Neural cell (in vitro differentiated cells): ENCODE results near the gene ERC2. TPM values are rescaled to one million over a fixed set of nuclear protein-coding genes. Genes with fewer than 3 reads are reported as not detected.

ENCODE experiments used
- H2AFZ ChIP-seq: fragments of 200-600, 300-800 bp; sonication (generic), shearing (Covaris generic); 2 replicates; pipeline ENCODE4 v1.6.0; 2014; ENCODE audit warnings: low read depth, mild to moderate bottlenecking, antibody characterized with exemption, low read length, moderate library complexity
- H3F3A ChIP-seq: fragments of 200-600 bp; shearing (Covaris generic); 2 replicates; pipeline ENCODE4 v1.6.1; 2016; ENCODE audit warnings: mild to moderate bottlenecking, moderate library complexity, mixed read lengths, antibody characterized with exemption, low read length; ENCODE audit not compliant: insufficient read depth, poor library complexity, severe bottlenecking
- H3K27ac ChIP-seq: fragments of 200-600, 300-800 bp; sonication (generic), shearing (Covaris generic); 2 replicates; pipeline ENCODE4 v1.5.1; 2014; ENCODE audit warnings: mild to moderate bottlenecking, low read length, moderate library complexity
- H3K27me3 ChIP-seq: fragments of 300-800, 200-600 bp; sonication (generic), shearing (Covaris generic); 2 replicates; pipeline ENCODE4 v1.6.0; 2014; ENCODE audit warnings: mild to moderate bottlenecking, low read depth, low read length, moderate library complexity; ENCODE audit not compliant: insufficient read depth
- H3K36me3 ChIP-seq: fragments of 300-800, 200-600 bp; sonication (generic), shearing (Covaris generic); 2 replicates; pipeline ENCODE4 v1.5.1; 2014; ENCODE audit warnings: mild to moderate bottlenecking, antibody characterized with exemption, low read length, moderate library complexity; ENCODE audit not compliant: insufficient read depth
- H3K4me2 ChIP-seq: fragments of 300-800, 200-600 bp; sonication (generic), shearing (Covaris generic); 2 replicates; pipeline ENCODE4 v1.6.0; 2014; ENCODE audit warnings: mild to moderate bottlenecking, low read length
- H3K4me3 ChIP-seq: fragments of 300-800, 200-600 bp; sonication (generic), shearing (Covaris generic); 2 replicates; pipeline ENCODE4 v1.5.1; 2014; ENCODE audit warnings: mild to moderate bottlenecking, low read length, moderate library complexity
- H3K79me2 ChIP-seq: fragments of 200-600 bp; shearing (Covaris generic); replicated peaks from 2 replicates; pipeline ENCODE4 v1.6.0; 2014; ENCODE audit warnings: mild to moderate bottlenecking, low read length, moderate library complexity; ENCODE audit not compliant: insufficient read depth
- H3K9ac ChIP-seq: fragments of 300-800, 200-600 bp; sonication (generic), shearing (Covaris generic); 2 replicates; pipeline ENCODE4 v1.6.1; 2016; ENCODE audit warnings: mild to moderate bottlenecking, low read length, mixed read lengths
- H3K9me2 ChIP-seq: fragments of 200-600 bp; shearing (Covaris generic); 2 replicates; pipeline ENCODE4 v1.6.1; 2016; ENCODE audit warnings: mild to moderate bottlenecking, low read length, mixed read lengths; ENCODE audit not compliant: insufficient read depth
- H3K9me3 ChIP-seq: fragments of 200-600, 300-800 bp; sonication (generic), shearing (Covaris generic); 2 replicates; pipeline ENCODE4 v1.6.1; 2016; ENCODE audit warnings: mild to moderate bottlenecking, mixed run types, low read length, moderate library complexity, mixed read lengths
- H4K20me1 ChIP-seq: fragments of 200-600 bp; shearing (Covaris generic); 2 replicates; pipeline ENCODE4 v1.6.1; 2016; ENCODE audit warnings: mild to moderate bottlenecking, mixed run types; ENCODE audit not compliant: insufficient read depth
- EP300 ChIP-seq: fragments of 450-650 bp; conservative IDR thresholded peaks from 2 replicates; pipeline ENCODE4 v1.6.1; 2014; ENCODE audit warnings: antibody characterized with exemption, mild to moderate bottlenecking, moderate library complexity; ENCODE audit not compliant: poor library complexity, severe bottlenecking
- EZH2 ChIP-seq: fragments of 200-600, 300-800 bp; shearing (Covaris generic), sonication (generic); IDR thresholded peaks from 2 replicates; pipeline ENCODE4 v1.6.1; 2014; ENCODE audit warnings: antibody characterized with exemption, low read length, borderline replicate concordance, mild to moderate bottlenecking; ENCODE audit not compliant: insufficient read depth, poor library complexity, severe bottlenecking
- MXI1 ChIP-seq: fragments of 450-650 bp; conservative IDR thresholded peaks from 2 replicates; pipeline ENCODE4 v1.6.1; 2014; ENCODE audit warnings: antibody characterized with exemption, mild to moderate bottlenecking; ENCODE audit not compliant: poor library complexity, severe bottlenecking
- POLR2AphosphoS5 ChIP-seq: IDR thresholded peaks from 2 replicates; pipeline ENCODE4 v1.6.1; 2012
- RAD21 ChIP-seq: fragments of 450-650 bp; conservative IDR thresholded peaks from 2 replicates; pipeline ENCODE4 v1.6.1; 2014; ENCODE audit warnings: antibody characterized with exemption, mild to moderate bottlenecking, moderate library complexity
- SMC3 ChIP-seq: fragments of 450-650 bp; conservative IDR thresholded peaks from 2 replicates; pipeline ENCODE4 v1.6.1; 2014; ENCODE audit warnings: antibody characterized with exemption, mild to moderate bottlenecking, moderate library complexity; ENCODE audit not compliant: poor library complexity
- TAF1 ChIP-seq: IDR thresholded peaks from 2 replicates; pipeline ENCODE4 v1.6.1; 2012; ENCODE audit warnings: low read depth
- polyA plus RNA-seq: library from polyadenylated mRNA; depleted of rRNA; stranded (reverse); fragments of >200 nt; gene quantifications from 2 replicates; pipeline ENCODE4 v1.2.3, GENCODE V29; 2014
- TF ChIP-seq, protein P1 (sequence below): fragments of 450-650 bp; IDR thresholded peaks from 2 replicates; pipeline ENCODE4 v1.5.1; 2014; ENCODE audit warnings: antibody characterized with exemption, mild to moderate bottlenecking, moderate library complexity; ENCODE audit not compliant: poor library complexity, severe bottlenecking
- TF ChIP-seq, protein P2 (sequence below): IDR thresholded peaks from 2 replicates; pipeline ENCODE4 v1.6.1; 2012; ENCODE audit warnings: borderline replicate concordance

Gene ERC2
- polyA plus RNA-seq, 1 donor from 2014 or later, result 60.4 TPM

DNA sequence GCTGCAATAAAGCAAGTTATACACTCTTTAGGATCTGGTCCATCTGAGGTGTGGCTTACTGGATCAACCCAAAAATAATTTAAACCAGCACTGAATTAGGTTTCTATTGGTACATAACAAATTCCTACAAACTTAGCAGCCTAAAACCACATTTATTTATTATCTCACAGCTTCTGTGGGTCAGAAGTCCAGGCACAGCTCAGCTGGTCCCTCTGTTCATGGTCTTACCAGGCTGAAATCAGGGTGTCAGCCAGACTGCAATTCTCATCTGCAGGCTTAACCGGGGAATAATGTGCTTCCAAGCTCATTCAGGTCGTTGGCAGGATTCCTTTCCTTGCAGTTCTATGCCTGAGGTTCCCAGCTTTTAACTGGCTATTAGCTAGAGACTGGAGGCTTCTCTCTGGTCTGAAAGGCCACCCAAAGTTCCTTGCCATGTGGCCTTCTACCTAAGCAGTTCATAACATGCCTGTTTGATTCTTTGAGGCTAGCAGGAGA, 503.7 kb downstream of the ERC2 start:
- Histone ChIP-seq H3K27me3 (no peaks in the 10 kb centered on the region), H3F3A (no peaks in the 10 kb centered on the region), H2AFZ (no peak overlapping the region), H3K27ac (no peak overlapping the region), H3K79me2 (no peaks in the 10 kb centered on the region), H3K36me3 (no peaks in the 10 kb centered on the region), H3K9me2 (no peaks in the 10 kb centered on the region), H3K4me2 (no peak overlapping the region), H3K9ac (no peak overlapping the region), H4K20me1 (no peaks in the 10 kb centered on the region), H3K9me3 (no peaks in the 10 kb centered on the region), H3K4me3 (no peak overlapping the region)
- TF ChIP-seq RAD21 (no peak), MXI1 (no peak), SMC3 (no peak), EP300 (no peak)

DNA sequence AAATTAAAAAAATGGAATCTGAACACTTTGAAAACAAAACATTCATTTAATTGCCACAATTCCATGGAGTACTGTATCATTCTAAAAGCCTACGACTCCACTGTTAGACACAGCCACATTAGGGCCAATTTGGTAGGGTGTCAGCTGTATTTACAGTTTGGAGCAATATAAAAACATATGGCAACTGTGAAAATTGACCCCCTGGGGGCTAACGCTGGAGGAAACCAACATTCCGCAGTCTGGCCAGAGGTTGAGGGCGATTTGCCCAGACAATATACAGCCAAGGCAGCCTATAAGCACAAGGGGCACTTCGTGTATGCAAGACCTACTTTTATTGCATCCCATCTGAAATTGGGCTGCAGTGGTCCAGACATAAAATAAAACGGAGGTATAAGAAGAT, 504.7 kb downstream of the ERC2 start:
- Histone ChIP-seq H3K9ac (no peak overlapping the region), H3K4me2 (no peak overlapping the region)

More for the DNA sequence above, 504.7 kb downstream of the ERC2 start:
- no peaks in the 10 kb centered on the region for H3K79me2 ChIP-seq
- H3K36me3 ChIP-seq, result no peaks in the 10 kb centered on the region
- no peak overlapping the region for H3K27ac ChIP-seq
- H3K27me3 ChIP-seq, result no peaks in the 10 kb centered on the region
- TF ChIP-seq EZH2, result no peak
- TF ChIP-seq POLR2AphosphoS5, result no peak
- TF ChIP-seq EP300, result no peak
- TF ChIP-seq SMC3, result no peak
- no peak for TF ChIP-seq MXI1
- no peak for TF ChIP-seq TAF1
- TF ChIP-seq, protein P1, sequence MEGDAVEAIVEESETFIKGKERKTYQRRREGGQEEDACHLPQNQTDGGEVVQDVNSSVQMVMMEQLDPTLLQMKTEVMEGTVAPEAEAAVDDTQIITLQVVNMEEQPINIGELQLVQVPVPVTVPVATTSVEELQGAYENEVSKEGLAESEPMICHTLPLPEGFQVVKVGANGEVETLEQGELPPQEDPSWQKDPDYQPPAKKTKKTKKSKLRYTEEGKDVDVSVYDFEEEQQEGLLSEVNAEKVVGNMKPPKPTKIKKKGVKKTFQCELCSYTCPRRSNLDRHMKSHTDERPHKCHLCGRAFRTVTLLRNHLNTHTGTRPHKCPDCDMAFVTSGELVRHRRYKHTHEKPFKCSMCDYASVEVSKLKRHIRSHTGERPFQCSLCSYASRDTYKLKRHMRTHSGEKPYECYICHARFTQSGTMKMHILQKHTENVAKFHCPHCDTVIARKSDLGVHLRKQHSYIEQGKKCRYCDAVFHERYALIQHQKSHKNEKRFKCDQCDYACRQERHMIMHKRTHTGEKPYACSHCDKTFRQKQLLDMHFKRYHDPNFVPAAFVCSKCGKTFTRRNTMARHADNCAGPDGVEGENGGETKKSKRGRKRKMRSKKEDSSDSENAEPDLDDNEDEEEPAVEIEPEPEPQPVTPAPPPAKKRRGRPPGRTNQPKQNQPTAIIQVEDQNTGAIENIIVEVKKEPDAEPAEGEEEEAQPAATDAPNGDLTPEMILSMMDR, result no peak
- TF ChIP-seq RAD21, result no peak
- TF ChIP-seq, protein P2, sequence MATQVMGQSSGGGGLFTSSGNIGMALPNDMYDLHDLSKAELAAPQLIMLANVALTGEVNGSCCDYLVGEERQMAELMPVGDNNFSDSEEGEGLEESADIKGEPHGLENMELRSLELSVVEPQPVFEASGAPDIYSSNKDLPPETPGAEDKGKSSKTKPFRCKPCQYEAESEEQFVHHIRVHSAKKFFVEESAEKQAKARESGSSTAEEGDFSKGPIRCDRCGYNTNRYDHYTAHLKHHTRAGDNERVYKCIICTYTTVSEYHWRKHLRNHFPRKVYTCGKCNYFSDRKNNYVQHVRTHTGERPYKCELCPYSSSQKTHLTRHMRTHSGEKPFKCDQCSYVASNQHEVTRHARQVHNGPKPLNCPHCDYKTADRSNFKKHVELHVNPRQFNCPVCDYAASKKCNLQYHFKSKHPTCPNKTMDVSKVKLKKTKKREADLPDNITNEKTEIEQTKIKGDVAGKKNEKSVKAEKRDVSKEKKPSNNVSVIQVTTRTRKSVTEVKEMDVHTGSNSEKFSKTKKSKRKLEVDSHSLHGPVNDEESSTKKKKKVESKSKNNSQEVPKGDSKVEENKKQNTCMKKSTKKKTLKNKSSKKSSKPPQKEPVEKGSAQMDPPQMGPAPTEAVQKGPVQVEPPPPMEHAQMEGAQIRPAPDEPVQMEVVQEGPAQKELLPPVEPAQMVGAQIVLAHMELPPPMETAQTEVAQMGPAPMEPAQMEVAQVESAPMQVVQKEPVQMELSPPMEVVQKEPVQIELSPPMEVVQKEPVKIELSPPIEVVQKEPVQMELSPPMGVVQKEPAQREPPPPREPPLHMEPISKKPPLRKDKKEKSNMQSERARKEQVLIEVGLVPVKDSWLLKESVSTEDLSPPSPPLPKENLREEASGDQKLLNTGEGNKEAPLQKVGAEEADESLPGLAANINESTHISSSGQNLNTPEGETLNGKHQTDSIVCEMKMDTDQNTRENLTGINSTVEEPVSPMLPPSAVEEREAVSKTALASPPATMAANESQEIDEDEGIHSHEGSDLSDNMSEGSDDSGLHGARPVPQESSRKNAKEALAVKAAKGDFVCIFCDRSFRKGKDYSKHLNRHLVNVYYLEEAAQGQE, result no peak
- H3K9me2 ChIP-seq, result no peaks in the 10 kb centered on the region
- H2AFZ ChIP-seq, result no peak overlapping the region
- no peaks in the 10 kb centered on the region for H3F3A ChIP-seq
- H4K20me1 ChIP-seq, result no peaks in the 10 kb centered on the region
- no peak overlapping the region for H3K4me3 ChIP-seq
- no peaks in the 10 kb centered on the region for H3K9me3 ChIP-seq
